Endothelial cell of umbilical vein (primary cell): ENCODE data around the gene C1QC. TPM values are rescaled to one million over a fixed set of nuclear protein-coding genes. Genes with fewer than 3 reads are reported as not detected.

Experiments
- BruUV-seq: library from RNA; stranded (reverse); fragments of 400-500 nt; replicated peaks from 2 replicates; lab custom pipeline; 2021; lab: Mats Ljungman, UMichigan
- CTCF ChIA-PET: fragments of 300-600, 350-600 bp; sonication (Branson Sonifier 250); formaldehyde crosslinking; loops from one replicate; lab custom pipeline; 2021; ENCODE audit warnings: antibody characterized with exemption, inconsistent platforms; lab: Charles Lee
- POLR2A ChIA-PET: fragments of 300-600, 350-600 bp; sonication (Branson Sonifier 250); formaldehyde crosslinking; loops from one replicate; lab custom pipeline; 2021; ENCODE audit warnings: antibody characterized with exemption, inconsistent platforms; lab: Charles Lee
- DNase-seq: peaks from one replicate; pipeline ENCODE4 v3.0.0-alpha.2; 2011; ENCODE audit warnings: low read depth, low spot score
- FAIRE-seq: peaks from 2 replicates; lab custom pipeline; 2011; peaks lifted over from hg19 to GRCh38; lab: Jason Lieb, UNC
- H2AFZ ChIP-seq: 2 replicates; pipeline ENCODE4 v1.6.0; 2012; ENCODE audit warnings: low read depth, low read length, control low read depth, inconsistent platforms
- H3K27ac ChIP-seq: 2 replicates; pipeline ENCODE4 v1.5.1; 2011; ENCODE audit warnings: low read depth, mild to moderate bottlenecking, control low read depth, low read length, moderate library complexity; ENCODE audit not compliant: insufficient read depth
- H3K27me3 ChIP-seq, 2 experiments: 2 replicates each; pipeline versions ENCODE4 v1.6.0 to v1.6.1; 2011; ENCODE audit warnings: low read length in 2 of 2, mixed read lengths in 1 of 2; ENCODE audit not compliant: control insufficient read depth in 2 of 2, insufficient read depth in 2 of 2
- H3K36me3 ChIP-seq, 2 experiments: 2 replicates in 1 of 2; 3 replicates in 1 of 2; pipeline ENCODE4 v1.5.1; 2011; ENCODE audit warnings: low read length in 2 of 2, mild to moderate bottlenecking in 1 of 2, moderate library complexity in 1 of 2; ENCODE audit not compliant: control insufficient read depth in 2 of 2, insufficient read depth in 2 of 2; ENCODE audit errors: extremely low read depth in 1 of 2
- H3K4me1 ChIP-seq: 3 replicates; pipeline ENCODE4 v1.5.1; 2011; ENCODE audit warnings: mild to moderate bottlenecking, low read length; ENCODE audit not compliant: control insufficient read depth, insufficient read depth; ENCODE audit errors: extremely low read depth
- H3K4me2 ChIP-seq: 2 replicates; pipeline ENCODE4 v1.6.1; 2011; ENCODE audit warnings: low read length, control low read depth, mixed read lengths; ENCODE audit not compliant: insufficient read depth
- H3K4me3 ChIP-seq, 3 experiments: fragments of 200-600 bp in 1 of 3; sonication (generic), shearing (Covaris generic) in 1 of 3; replicated peaks in 1 of 3; 2 replicates each; pipeline ENCODE4 v1.5.1; 2011 to 2016; ENCODE audit warnings: control low read depth in 3 of 3, low read length in 3 of 3, mild to moderate bottlenecking in 2 of 3, inconsistent platforms in 1 of 3, low read depth in 1 of 3, moderate library complexity in 1 of 3; ENCODE audit not compliant: insufficient read depth in 1 of 3
- H3K79me2 ChIP-seq: 2 replicates; pipeline ENCODE4 v1.6.0; 2012; ENCODE audit warnings: low read length, inconsistent platforms; ENCODE audit not compliant: control insufficient read depth, insufficient read depth
- H3K9ac ChIP-seq: replicated peaks from 2 replicates; pipeline ENCODE3; 2011; ENCODE audit warnings: low read length, control low read depth; ENCODE audit not compliant: insufficient read depth; ENCODE audit errors: extremely low read depth
- H3K9me1 ChIP-seq: replicated peaks from 3 replicates; pipeline ENCODE4 v1.6.0; 2011; ENCODE audit warnings: mild to moderate bottlenecking, low read length; ENCODE audit not compliant: control insufficient read depth, insufficient read depth; ENCODE audit errors: extremely low read depth
- H3K9me3 ChIP-seq: replicated peaks from 2 replicates; pipeline ENCODE4 v1.5.1; 2012; ENCODE audit warnings: low read length, inconsistent platforms; ENCODE audit not compliant: control insufficient read depth, insufficient read depth
- H4K20me1 ChIP-seq: replicated peaks from 2 replicates; pipeline ENCODE3; 2011; ENCODE audit warnings: mild to moderate bottlenecking, low read length; ENCODE audit not compliant: control insufficient read depth, insufficient read depth; ENCODE audit errors: extremely low read depth
- CTCF ChIP-seq, 2 donors: IDR thresholded peaks; 1 replicate in 1 of 2; 2 replicates in 1 of 2; pipeline ENCODE4 v1.5.1; 2011; ENCODE audit warnings: low read length in 2 of 2, mild to moderate bottlenecking in 2 of 2, moderate library complexity in 2 of 2, control low read depth in 1 of 2, inconsistent platforms in 1 of 2, low read depth in 1 of 2; ENCODE audit not compliant: insufficient read depth in 1 of 2; ENCODE audit errors: extremely low read depth in 1 of 2
- EZH2 ChIP-seq: IDR thresholded peaks from 2 replicates; pipeline ENCODE4 v1.6.1; 2012; ENCODE audit warnings: borderline replicate concordance, low read depth, mild to moderate bottlenecking, moderate library complexity, low read length, inconsistent platforms; ENCODE audit not compliant: severe bottlenecking
- FOS ChIP-seq: IDR thresholded peaks from 2 replicates; pipeline ENCODE4 v1.6.1; 2011; ENCODE audit warnings: mild to moderate bottlenecking, low read length, moderate library complexity, borderline replicate concordance; ENCODE audit not compliant: insufficient read depth
- GATA2 ChIP-seq: IDR thresholded peaks from 2 replicates; pipeline ENCODE4 v1.7.0; 2011; ENCODE audit warnings: low read depth, mild to moderate bottlenecking, moderate library complexity, mixed read lengths, low read length; ENCODE audit not compliant: insufficient read length, insufficient read depth
- JUN ChIP-seq: IDR thresholded peaks from 2 replicates; pipeline ENCODE4 v1.6.1; 2011; ENCODE audit warnings: borderline replicate concordance, low read depth; ENCODE audit not compliant: insufficient read length, insufficient read depth
- MAX ChIP-seq: IDR thresholded peaks from 2 replicates; pipeline ENCODE4 v1.6.1; 2011; ENCODE audit not compliant: insufficient read depth, insufficient read length
- MYC ChIP-seq: IDR thresholded peaks from one replicate; pipeline ENCODE4 v1.6.1; 2011; ENCODE audit warnings: mild to moderate bottlenecking, low read depth, low read length
- POLR2A ChIP-seq: IDR thresholded peaks from 2 replicates; pipeline ENCODE4 v1.6.1; 2012; ENCODE audit warnings: low read depth, mild to moderate bottlenecking, control low read depth, low read length
- POLR2AphosphoS5 ChIP-seq: IDR thresholded peaks from 2 replicates; pipeline ENCODE4 v1.6.1; 2012; ENCODE audit warnings: low read depth, mild to moderate bottlenecking, control low read depth, low read length, moderate library complexity; ENCODE audit not compliant: insufficient read depth
- dilution Hi-C: fragments of 300-500 bp; cut with MboI; formaldehyde crosslinking; loops from one replicate; pipeline ENCODE4 v1.15.0; 2019; ENCODE audit warnings: low sequenced_read_pairs; ENCODE audit not compliant: extremely low pct_ligation_motif_present
- intact Hi-C: fragments of 100-400 bp; cut with micrococcal nuclease; formaldehyde crosslinking; loops from one replicate; pipeline ENCODE4 v1.10.0; 2022
- polyA plus RNA-seq, 4 experiments: library from polyadenylated mRNA; depleted of rRNA in 3 of 4; stranded (reverse) in 3 of 4; unstranded in 1 of 4; fragments of >200 nt; gene quantifications; 2 replicates each; pipeline versions ENCODE4 v1.2.1 to v1.2.3, GENCODE V29; 2011 to 2012; ENCODE audit warnings: missing spikeins in 1 of 4
- total RNA-seq: library from RNA; stranded (reverse); gene quantifications from 2 replicates; pipeline ENCODE4 v1.2.3, GENCODE V29; 2021

The C1QC gene
- total and polyA plus RNA-seq, 2 donors (not counting 3 experiments of a cell fraction or from before 2014, with no cell fraction given) = not detected

GRCh38 chr1:22621761-22622160 is 21.7 kb upstream of the C1QC start:
- Histone ChIP-seq H2AFZ (no peak overlapping the region), H3K9me3 (no peaks in the 10 kb centered on the region), H3K79me2 (no peaks in the 10 kb centered on the region), H3K4me2 (no peak overlapping the region), H3K27me3 (peaks cover 0 to 2% of the 10 kb centered on the region in 2 experiments), H3K4me1 (no peaks in the 10 kb centered on the region), H3K36me3 (no peaks in the 10 kb centered on the region), H3K27ac (no peak overlapping the region), H3K4me3 (no peak overlapping the region), H3K9me1 (no peaks in the 10 kb centered on the region), H4K20me1 (no peaks in the 10 kb centered on the region), H3K9ac (no peak overlapping the region)
- dilution Hi-C loops = no loop called here
- intact Hi-C loops = no loop called here
- TF ChIP-seq GATA2 (no peak), JUN (no peak), MAX (no peak), MYC (no peak), CTCF (IDR thresholded peaks at IDR 0.05; ENCODE audit: extremely low read depth in 1 of 2, insufficient read depth in 1 of 2, low read depth in 1 of 2, low read length in 2 of 2) (no peak), POLR2A (no peak), FOS (no peak), EZH2 (no peak), POLR2AphosphoS5 (no peak)
- CTCF ChIA-PET = no interaction called here
- BruUV-seq = no TSS peak
- FAIRE-seq (no peak), DNase-seq (no peak)
- POLR2A ChIA-PET = no interaction called here
